Ovary (tissue), 3 donors: ENCODE measurements around the gene AGAP6.
"Not testable (repeated sequence)": the region's sequence is repeated elsewhere in the genome, so short reads cannot be mapped to it uniquely, and the experiment has no call there.

Experiments used
- POLR2A ChIP-seq: fragments of 450-650 bp; IDR thresholded peaks from one replicate; pipeline ENCODE4 v1.6.1; 2017; ENCODE audit warnings: antibody characterized with exemption, mild to moderate bottlenecking, moderate library complexity
- TF ChIP-seq, protein P1 (sequence below), 3 donors: fragments of 450-650 bp in 2 of 3; fragments of 200-600 bp in 1 of 3; IDR thresholded peaks; one replicate each; pipeline versions ENCODE4 v1.5.1 to v1.8.0; 2016 to 2022; ENCODE audit warnings: antibody characterized with exemption in 3 of 3, mild to moderate bottlenecking in 1 of 3
- donor health status: DM: no; HTN: no; CAD: no.

DNA sequence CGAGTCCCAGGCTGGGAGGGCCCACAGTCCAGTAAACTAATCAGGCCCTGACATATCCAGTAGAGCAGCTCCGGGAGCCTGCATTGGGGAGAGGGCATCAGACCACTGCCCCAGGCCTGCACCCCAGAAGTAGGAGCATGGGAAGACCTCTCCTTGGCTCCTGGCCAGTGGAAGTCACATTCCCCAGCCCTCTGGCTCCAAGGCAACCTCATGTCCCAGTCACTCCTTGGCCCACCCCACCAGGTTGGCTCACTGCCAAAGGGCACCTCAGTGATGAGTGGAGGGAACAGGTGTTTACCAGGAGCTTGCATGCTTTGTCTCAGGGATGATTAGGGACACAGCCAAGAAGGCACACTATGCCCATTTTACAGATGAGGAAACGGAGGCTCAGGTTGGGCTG, 31.1 kb downstream of the AGAP6 start:
- TF ChIP-seq, protein P1, sequence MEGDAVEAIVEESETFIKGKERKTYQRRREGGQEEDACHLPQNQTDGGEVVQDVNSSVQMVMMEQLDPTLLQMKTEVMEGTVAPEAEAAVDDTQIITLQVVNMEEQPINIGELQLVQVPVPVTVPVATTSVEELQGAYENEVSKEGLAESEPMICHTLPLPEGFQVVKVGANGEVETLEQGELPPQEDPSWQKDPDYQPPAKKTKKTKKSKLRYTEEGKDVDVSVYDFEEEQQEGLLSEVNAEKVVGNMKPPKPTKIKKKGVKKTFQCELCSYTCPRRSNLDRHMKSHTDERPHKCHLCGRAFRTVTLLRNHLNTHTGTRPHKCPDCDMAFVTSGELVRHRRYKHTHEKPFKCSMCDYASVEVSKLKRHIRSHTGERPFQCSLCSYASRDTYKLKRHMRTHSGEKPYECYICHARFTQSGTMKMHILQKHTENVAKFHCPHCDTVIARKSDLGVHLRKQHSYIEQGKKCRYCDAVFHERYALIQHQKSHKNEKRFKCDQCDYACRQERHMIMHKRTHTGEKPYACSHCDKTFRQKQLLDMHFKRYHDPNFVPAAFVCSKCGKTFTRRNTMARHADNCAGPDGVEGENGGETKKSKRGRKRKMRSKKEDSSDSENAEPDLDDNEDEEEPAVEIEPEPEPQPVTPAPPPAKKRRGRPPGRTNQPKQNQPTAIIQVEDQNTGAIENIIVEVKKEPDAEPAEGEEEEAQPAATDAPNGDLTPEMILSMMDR (IDR thresholded peaks at IDR 0.05) = not testable (repeated sequence)
- TF ChIP-seq POLR2A = not testable (repeated sequence)
